ENCODE measurements around the gene CALM1.

DNA sequence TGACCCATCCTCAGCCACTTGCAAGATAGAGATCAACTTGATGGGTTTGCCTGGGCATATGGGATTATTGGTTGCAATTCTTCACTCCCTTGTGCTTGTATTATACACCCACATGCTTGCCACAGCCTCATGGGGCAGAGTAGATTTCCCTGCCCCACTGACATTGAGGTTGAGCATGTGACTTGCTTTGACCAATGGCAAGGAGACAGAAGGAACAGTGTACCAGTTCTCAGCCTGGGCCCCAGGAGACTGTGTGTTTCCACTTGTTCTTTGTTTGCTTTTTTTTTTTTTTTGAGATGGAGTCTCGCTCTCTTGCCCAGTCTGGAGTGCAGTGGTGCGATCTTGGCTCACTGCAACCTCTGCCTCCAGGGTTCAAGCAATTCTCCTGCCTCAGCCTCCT is 31.8 kb downstream of the CALM1 start:
- TF ChIP-seq TAF1 (IDR thresholded peaks at IDR 0.05; ENCODE audit: borderline replicate concordance, low read depth, low read length) (no peak), POLR2A (IDR thresholded peaks at IDR 0.05; ENCODE audit: low read depth, low read length) (no peak), POLR2AphosphoS5 (IDR thresholded peaks at IDR 0.05; ENCODE audit: low read depth, low read length) (no peak)

Data from GM12892 (cell line).